Muscle of leg (tissue), 11 donors: Measurements from ENCODE around the gene DDX51. TPM values are rescaled to one million over a fixed set of nuclear protein-coding genes. Genes with fewer than 3 reads are reported as not detected.

Experiments used
- DNase-seq: peaks from one replicate; pipeline ENCODE4 v3.0.0; 2013
- H3K27ac ChIP-seq: one replicate; pipeline ENCODE4 v1.5.1; 2013; ENCODE audit warnings: mild to moderate bottlenecking, low read length, control low read depth
- H3K27me3 ChIP-seq: one replicate; pipeline ENCODE4 v1.6.1; 2013; ENCODE audit warnings: low read length; ENCODE audit not compliant: control insufficient read depth, insufficient read depth
- H3K36me3 ChIP-seq: one replicate; pipeline ENCODE4 v1.6.1; 2013; ENCODE audit warnings: low read length; ENCODE audit not compliant: control insufficient read depth, insufficient read depth
- H3K4me1 ChIP-seq: one replicate; pipeline ENCODE4 v1.6.1; 2013; ENCODE audit warnings: low read length; ENCODE audit not compliant: control insufficient read depth, insufficient read depth
- H3K4me3 ChIP-seq: one replicate; pipeline ENCODE4 v1.5.1; 2013; ENCODE audit warnings: low read length, control low read depth
- H3K9me3 ChIP-seq: replicated peaks from 2 replicates; pipeline ENCODE4 v1.6.1; 2013; ENCODE audit warnings: low read depth, low read length; ENCODE audit not compliant: control insufficient read depth
- WGBS: methylation state at CpG from one replicate; pipeline ENCODE4 v1.1.5; 2013; ENCODE audit warnings: missing lambda C conversion rate; ENCODE audit not compliant: insufficient coverage; 5-methylcytosine and 5-hydroxymethylcytosine counted together
- polyA plus RNA-seq, 8 donors: library from polyadenylated mRNA; unstranded; fragments of 120-200 nt; gene quantifications; one replicate each; pipeline versions ENCODE4 v1.2.1 to v1.2.3, GENCODE V29; 2013; ENCODE audit warnings: inconsistent platforms in 1 of 8, low replicate concordance in 1 of 8; ENCODE audit not compliant: insufficient read length in 8 of 8, insufficient read depth in 1 of 8
- total RNA-seq: library from RNA; stranded (reverse); fragments of 120-200 nt; gene quantifications from one replicate; pipeline ENCODE4 v1.2.4, GENCODE V29; 2013

The DDX51 gene
- total and polyA plus RNA-seq, 9 donors = 5.7 to 18.0 (median 14.3) TPM

DNA sequence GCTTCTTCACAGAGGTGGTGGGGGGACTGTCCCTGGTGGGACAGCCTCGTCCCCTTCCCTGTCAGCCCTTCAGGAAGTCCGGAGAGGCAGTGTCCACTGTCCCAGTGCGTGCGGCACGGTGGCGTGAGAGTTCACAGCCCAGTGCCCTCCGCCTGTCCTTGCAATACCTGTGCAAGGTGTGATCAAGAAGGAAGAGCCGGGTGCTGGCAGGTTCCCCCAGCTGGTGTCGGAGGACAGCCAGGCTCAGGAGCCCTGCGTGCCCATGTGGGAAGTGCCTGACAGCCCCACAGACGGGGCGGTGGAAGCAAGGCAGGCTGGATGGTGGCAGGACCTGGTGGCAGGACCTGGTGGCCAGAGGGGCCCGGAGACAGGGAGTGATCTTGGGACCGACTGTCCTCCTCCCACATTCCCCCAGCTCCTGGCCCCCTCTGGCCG lies 16.5 kb upstream of the DDX51 start:
- DNase-seq = no peak
- H3K36me3 ChIP-seq = peaks cover 9% of the 10 kb centered on the region
- no peak overlapping the region for H3K27ac ChIP-seq
- H3K4me1 ChIP-seq = peaks cover 13% of the 10 kb centered on the region
- no peak overlapping the region for H3K4me3 ChIP-seq
- peaks cover 26% of the 10 kb centered on the region for H3K27me3 ChIP-seq
- H3K9me3 ChIP-seq = no peaks in the 10 kb centered on the region
- 79% methylated on average over 14 of the region's 15 CpGs for WGBS

DNA sequence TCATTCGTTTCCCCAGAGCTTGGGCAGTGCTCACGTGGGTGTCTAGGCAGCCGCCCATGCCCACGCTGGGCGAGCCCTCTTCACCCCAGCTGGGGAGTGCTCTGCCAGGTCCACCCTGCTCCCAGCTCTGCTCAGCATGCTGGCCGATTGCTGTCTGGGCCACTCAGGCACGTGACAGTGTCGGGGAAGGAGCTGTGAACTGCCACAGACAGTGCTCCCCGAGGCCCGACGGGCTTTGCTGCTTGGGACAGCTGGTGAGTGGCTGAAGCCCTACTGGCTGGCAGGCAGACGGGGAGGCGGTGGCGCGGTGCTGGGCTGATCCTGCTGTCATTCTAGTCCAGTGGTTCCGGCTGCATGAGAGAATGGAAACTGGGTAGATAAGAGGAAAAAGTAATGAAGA lies 15.9 kb upstream of the DDX51 start:
- no peak overlapping the region for H3K4me3 ChIP-seq
- no peak overlapping the region for H3K27ac ChIP-seq
- H3K4me1 ChIP-seq = peaks cover 13% of the 10 kb centered on the region
- H3K27me3 ChIP-seq = peaks cover 26% of the 10 kb centered on the region
- no peaks in the 10 kb centered on the region for H3K9me3 ChIP-seq
- peaks cover 9% of the 10 kb centered on the region for H3K36me3 ChIP-seq
- WGBS = 68% methylated on average over 16 of the region's 16 CpGs
- no peak for DNase-seq

DNA sequence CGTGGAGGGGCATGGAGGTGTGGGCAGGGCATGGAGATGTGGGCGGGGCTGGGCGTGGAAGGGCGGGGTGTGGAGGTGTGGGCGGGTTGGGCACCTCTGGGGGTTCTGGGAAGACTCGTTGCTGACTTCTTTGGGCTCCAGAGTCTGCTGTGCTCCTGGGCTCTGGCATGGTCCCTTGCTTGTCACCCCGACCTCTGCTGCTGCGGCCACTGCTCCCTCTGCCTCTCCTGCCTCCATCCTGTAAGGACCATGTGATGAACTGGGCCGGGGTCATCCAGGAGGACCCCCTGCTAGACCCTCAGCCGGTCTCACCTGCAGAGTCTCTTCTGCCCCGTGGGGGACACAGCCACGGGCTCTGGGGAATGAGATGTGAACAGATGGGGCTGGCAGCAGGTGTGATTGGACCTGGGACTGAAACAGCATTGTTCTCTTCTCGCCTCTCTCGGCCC lies 15.5 kb upstream of the DDX51 start:
- Histone ChIP-seq H3K4me1 (peaks cover 13% of the 10 kb centered on the region), H3K27ac (no peak overlapping the region), H3K36me3 (peaks cover 9% of the 10 kb centered on the region), H3K27me3 (peaks cover 28% of the 10 kb centered on the region), H3K9me3 (no peaks in the 10 kb centered on the region), H3K4me3 (no peak overlapping the region)
- no peak for DNase-seq
- 71% methylated on average over 8 of the region's 14 CpGs for WGBS

DNA sequence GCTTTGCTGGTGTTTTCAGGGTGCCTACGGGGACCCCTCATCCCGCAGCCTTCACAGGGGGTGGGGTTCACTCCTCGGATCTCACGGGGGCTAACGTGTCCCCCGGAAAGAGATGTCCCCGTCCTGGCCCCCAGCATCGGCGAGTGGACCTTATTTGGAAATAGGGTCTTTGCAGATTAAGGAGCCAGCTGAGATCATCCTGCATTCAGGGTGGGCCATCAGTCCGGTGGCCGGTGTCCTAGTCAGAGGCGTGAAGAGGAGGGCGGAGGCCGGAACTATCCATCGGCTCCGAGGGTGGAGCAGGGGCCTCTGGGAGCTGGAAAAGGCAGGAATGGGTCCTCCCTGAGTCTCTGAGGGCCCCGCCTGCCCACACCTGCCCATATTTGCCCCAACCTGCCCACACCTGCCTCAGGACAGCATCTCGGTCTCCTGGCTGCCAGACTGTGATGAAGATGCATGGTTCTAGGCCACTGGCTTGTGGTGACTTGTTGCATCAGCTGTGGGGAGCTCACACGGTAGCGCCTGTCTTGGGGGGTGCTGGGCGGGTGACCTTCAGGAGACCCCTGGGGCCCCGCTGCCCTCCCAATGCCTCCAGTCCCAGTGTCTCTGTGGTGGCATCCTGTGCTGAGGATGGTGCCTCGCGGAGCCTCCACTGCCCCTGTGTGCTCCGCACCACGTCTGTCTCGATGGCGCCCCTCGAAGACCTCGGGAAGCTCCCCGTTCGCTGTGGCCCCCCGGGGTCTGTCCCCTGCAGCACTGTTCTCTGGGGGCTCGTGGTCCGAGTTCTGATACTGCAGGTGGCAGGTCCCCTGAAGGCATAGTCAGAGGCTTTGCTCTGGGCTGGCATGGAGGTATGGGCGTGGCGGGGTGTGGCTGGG lies 14.8 kb upstream of the DDX51 start:
- no peak overlapping the region for H3K27ac ChIP-seq
- peaks cover 9% of the 10 kb centered on the region for H3K36me3 ChIP-seq
- DNase-seq = no peak
- peaks cover 28% of the 10 kb centered on the region for H3K27me3 ChIP-seq
- H3K4me3 ChIP-seq = no peak overlapping the region
- H3K4me1 ChIP-seq = peaks cover 16% of the 10 kb centered on the region
- H3K9me3 ChIP-seq = no peaks in the 10 kb centered on the region
- WGBS = 84% methylated on average over 34 of the region's 37 CpGs

DNA sequence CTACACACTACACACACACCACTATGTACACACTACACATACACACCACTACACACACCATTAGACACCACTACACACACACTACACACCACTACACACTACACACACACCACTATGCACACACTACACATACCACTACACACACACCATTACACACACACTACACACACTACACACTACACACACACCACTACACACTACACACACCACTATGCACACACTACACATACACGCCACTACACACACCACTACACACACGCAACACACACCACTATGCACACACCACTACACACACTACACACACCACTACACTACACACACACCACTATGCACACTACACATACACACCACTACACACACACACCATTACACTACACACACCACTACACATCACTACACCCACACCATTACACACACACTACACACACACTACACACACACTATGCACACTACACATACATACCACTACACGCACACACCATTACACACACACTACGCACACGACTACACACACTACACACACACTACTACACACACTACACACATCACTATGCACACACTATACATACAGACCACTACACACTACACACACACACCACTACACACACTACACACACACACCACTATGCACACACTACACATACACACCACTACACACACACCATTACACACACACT lies 13.8 kb upstream of the DDX51 start:
- Histone ChIP-seq H3K4me3 (no peak overlapping the region), H3K27ac (no peak overlapping the region), H3K4me1 (peaks cover 13% of the 10 kb centered on the region), H3K36me3 (peaks cover 11% of the 10 kb centered on the region), H3K27me3 (peaks cover 19% of the 10 kb centered on the region), H3K9me3 (no peaks in the 10 kb centered on the region)
- DNase-seq = no peak
- 93% methylated on average over 3 of the region's 5 CpGs for WGBS

DNA sequence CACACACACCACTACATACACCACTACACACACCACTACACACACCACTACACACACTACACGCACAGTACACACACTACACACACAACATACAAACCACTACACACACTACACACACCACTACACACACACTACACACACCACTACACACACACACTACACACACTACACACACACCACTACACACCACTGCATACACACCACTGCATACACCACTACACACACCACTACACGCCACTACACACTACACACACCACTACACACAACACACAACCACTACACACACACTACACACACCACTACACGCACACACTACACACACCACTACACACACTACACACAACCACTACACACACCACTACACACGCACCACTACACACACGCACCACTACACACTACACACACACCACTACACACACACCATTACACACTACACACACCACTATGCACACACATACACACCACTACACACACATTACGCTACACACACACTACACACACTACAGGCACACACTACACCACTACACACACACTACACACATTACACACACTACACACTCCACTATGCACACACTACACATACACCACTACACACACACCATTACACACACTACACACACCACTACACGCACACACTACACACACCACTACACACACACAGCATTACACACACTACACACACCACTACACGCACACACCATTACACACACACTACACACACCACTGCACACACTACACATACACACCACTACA lies 12.6 kb upstream of the DDX51 start:
- peaks cover 5% of the 10 kb centered on the region for H3K4me1 ChIP-seq
- H3K36me3 ChIP-seq = peaks cover 19% of the 10 kb centered on the region
- no peak for DNase-seq
- H3K9me3 ChIP-seq = no peaks in the 10 kb centered on the region
- 82% methylated on average over 5 of the region's 8 CpGs for WGBS
- H3K27ac ChIP-seq = no peak overlapping the region
- H3K4me3 ChIP-seq = no peak overlapping the region
- peaks cover 10% of the 10 kb centered on the region for H3K27me3 ChIP-seq

DNA sequence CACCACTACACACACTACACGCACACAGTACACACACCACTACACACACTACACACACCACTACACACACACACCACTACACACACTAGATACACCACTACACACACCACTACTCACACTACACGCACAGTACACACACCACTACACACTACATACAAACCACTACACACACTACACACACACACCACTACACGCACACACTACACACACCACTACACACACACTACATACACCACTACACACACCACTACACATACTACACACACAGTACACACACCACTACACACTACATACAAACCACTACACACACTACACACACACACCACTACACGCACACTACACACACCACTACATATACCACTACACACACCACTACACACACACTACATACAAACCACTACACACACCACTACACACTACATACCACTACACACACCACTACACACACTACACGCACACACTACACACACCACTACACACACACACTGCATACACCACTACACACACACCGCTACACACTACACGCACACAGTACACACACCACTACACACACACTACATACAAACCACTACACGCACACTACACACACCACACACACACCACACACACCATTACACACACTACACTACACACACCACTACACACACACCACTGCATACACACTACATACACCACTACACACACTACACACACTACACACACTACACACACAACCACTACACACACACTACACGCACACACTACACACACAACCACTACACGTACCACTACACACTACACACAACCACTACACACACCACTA lies 11.9 kb upstream of the DDX51 start:
- H3K4me3 ChIP-seq = no peak overlapping the region
- peaks cover 9% of the 10 kb centered on the region for H3K27me3 ChIP-seq
- no peaks in the 10 kb centered on the region for H3K9me3 ChIP-seq
- H3K27ac ChIP-seq = no peak overlapping the region
- 99% methylated on average over 9 of the region's 10 CpGs for WGBS
- peaks cover 5% of the 10 kb centered on the region for H3K4me1 ChIP-seq
- H3K36me3 ChIP-seq = peaks cover 27% of the 10 kb centered on the region
- no peak for DNase-seq

DNA sequence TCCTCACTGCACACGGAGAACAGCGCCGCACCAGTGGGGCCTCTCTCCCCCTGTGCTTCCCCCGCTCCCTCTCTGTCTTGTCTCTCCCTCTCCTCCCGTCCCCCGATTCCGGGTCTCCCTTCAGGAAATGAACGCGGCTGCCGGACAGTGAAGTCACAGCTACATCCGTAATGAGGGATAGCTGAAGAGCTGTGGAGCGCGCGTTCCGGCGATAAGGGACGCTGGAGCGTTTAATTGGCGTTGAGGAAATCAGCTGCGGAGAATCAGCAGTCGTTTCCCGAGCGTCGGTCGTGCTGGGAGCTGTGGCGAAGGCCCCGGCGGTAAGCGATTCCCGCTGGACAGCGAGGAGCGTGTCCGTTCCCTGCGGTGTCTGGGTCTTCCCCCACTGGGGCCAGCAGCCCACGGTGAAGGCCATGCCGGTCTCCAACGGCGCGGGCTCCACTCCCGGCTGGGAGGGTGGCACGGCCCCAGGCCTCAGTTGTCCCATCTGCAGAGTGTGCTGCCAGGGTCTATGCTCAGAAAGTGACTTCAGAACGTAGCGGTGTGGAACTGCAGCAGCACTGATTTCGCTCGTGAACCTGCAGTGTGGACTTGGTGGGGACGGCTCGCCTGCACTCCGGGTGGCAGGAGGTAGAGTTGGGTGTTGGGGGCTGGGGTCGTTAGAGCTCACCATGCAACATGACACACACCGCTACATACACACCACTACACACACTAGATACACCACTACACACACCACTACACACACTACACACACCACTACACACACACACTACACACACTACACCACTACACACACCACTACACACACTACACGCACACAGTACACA lies 11.0 kb upstream of the DDX51 start:
- no peaks in the 10 kb centered on the region for H3K9me3 ChIP-seq
- no peak overlapping the region for H3K4me3 ChIP-seq
- DNase-seq = no peak
- H3K36me3 ChIP-seq = peaks cover 28% of the 10 kb centered on the region
- no peak overlapping the region for H3K27ac ChIP-seq
- H3K27me3 ChIP-seq = peaks cover 9% of the 10 kb centered on the region
- WGBS = 62% methylated on average over 31 of the region's 51 CpGs
- peaks cover 5% of the 10 kb centered on the region for H3K4me1 ChIP-seq

DNA sequence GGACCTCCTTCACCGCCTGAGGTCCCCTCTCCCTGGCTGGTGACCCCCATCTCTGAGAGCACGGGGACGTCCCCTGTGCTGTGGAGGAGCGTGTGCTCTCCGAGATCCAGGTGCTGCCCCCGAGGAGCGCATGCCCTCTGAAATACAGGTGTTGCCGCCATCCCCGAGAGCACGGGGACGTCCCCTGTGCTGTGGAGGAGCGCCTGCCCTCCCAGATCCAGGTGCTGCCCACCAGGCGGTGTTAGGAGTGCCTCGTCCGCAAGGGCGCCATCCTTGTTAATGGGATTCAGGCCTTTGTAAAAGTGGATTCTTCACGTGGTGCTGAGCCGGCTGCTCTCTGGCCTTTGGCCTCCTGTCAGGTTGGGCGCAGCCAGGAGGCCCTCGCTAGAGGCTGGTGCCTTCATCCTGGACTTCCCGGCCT lies 10.2 kb upstream of the DDX51 start:
- H3K4me3 ChIP-seq = no peak overlapping the region
- H3K27ac ChIP-seq = no peak overlapping the region
- peaks cover 4% of the 10 kb centered on the region for H3K27me3 ChIP-seq
- WGBS = 52% methylated on average over 20 of the region's 21 CpGs
- peaks cover 5% of the 10 kb centered on the region for H3K4me1 ChIP-seq
- H3K9me3 ChIP-seq = no peaks in the 10 kb centered on the region
- DNase-seq = no peak
- peaks cover 28% of the 10 kb centered on the region for H3K36me3 ChIP-seq
